Right cardiac atrium (tissue), 5 donors: Measurements from ENCODE around the gene ZNF213. TPM values are rescaled to one million over a fixed set of nuclear protein-coding genes. Genes with fewer than 3 reads are reported as not detected.
"Not testable (repeated sequence)": the region's sequence is repeated elsewhere in the genome, so short reads cannot be mapped to it uniquely, and the experiment has no call there.

Source experiments
- ATAC-seq, 2 donors: fragments of 200-7000 bp; cut with Tn5 transposase; one replicate each; pipeline versions ENCODE4 v1.8.0 to v1.9.1; 2020; ENCODE audit warnings: moderate library complexity in 2 of 2, mild to moderate bottlenecking in 1 of 2
- DNase-seq, 3 donors: peaks; one replicate each; pipeline ENCODE4 v3.0.0-alpha.2; 2020
- H3K27ac ChIP-seq: one replicate; pipeline ENCODE4 v1.5.1; 2013; ENCODE audit warnings: mild to moderate bottlenecking, low read length, control low read depth, moderate library complexity
- H3K27me3 ChIP-seq: one replicate; pipeline ENCODE4 v1.6.1; 2013; ENCODE audit not compliant: control insufficient read depth, insufficient read depth
- H3K4me1 ChIP-seq: one replicate; pipeline ENCODE4 v1.6.1; 2013; ENCODE audit warnings: low read length; ENCODE audit not compliant: control insufficient read depth, insufficient read depth
- H3K4me3 ChIP-seq: one replicate; pipeline ENCODE4 v1.5.1; 2013; ENCODE audit warnings: low read length, control low read depth
- H3K9me3 ChIP-seq: one replicate; pipeline ENCODE4 v1.6.1; 2013; ENCODE audit warnings: low read length; ENCODE audit not compliant: control insufficient read depth
- WGBS: extraction: QIAGEN DNeasy Blood & Tissue Kit; methylation state at CpG from one replicate; pipeline ENCODE4 v1.1.7; 2013; 5-methylcytosine and 5-hydroxymethylcytosine counted together
- intact Hi-C, 4 donors: fragments of 100-400 bp; cut with DNase I; formaldehyde crosslinking; loops; one replicate each; pipeline versions ENCODE4 v1.11.0 to v1.14.0; 2022 to 2023
- polyA plus RNA-seq: library from polyadenylated mRNA; stranded (reverse); fragments of 200-250 nt; gene quantifications from one replicate; pipeline ENCODE4 v1.2.3, GENCODE V29; 2013
- total RNA-seq, 4 donors: library from RNA; stranded (reverse); fragmentation: NEBNext Ultra II Directional; extraction: Animal tissue kit (Norgen Biotek cat#: 25700); gene quantifications; one replicate each; pipeline ENCODE4 v1.2.1, GENCODE V29; 2021
- donor health status: healthy with polysubstance abuse.
- donor health status: DM: no; HTN: yes; CAD: no.
- donor health status: DM: no; HTN: no; CAD: no.
- donor health status: DM: no; HTN: yes; CAD: no; lungs with severe emphysema.
- donor health status: DM: yes; HTN: yes; CAD: no.

ZNF213 gene
- total and polyA plus RNA-seq, 5 donors = 6.2 to 8.7 (median 7.2) TPM

DNA sequence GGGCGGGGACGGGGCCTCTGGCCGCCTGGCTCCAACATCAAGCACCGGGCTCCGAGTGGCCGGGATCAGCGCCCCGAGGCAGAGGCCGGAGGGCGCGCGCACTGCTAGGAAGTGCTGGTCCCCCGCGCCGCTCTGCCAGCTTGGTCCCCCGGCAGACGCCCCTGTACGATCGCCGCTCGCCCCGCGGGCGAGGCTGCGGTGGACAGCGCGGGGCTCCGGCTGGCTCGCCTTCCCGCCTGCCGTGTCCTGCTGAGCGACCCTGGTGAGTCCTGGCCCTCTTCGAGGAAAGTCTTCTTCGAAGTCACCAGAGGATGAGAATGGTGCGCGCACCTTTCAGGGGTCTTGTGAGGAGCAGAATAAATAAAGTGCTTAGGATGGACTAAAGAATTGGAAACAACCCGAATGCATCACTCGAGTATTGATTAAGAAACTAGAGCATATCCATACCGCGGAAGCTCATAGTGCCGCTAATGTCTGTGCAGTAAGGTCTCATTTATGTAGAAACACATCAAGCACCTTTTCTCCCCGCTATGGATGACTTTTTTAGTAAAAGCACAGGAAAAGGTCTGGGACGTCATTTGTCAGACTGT, 392 bp downstream of the ZNF213 start:
- DNase-seq (no peak), ATAC-seq (no peak)
- Histone ChIP-seq H3K27me3 (no peaks in the 10 kb centered on the region), H3K4me3 (peak overlapping the region; percentile 91), H3K4me1 (peaks cover 3% of the 10 kb centered on the region), H3K27ac (peak overlapping the region; percentile 75), H3K9me3 (no peaks in the 10 kb centered on the region)
- WGBS = under 1% methylated on average over 43 of the region's 43 CpGs
- intact Hi-C loops = no loop called here

DNA sequence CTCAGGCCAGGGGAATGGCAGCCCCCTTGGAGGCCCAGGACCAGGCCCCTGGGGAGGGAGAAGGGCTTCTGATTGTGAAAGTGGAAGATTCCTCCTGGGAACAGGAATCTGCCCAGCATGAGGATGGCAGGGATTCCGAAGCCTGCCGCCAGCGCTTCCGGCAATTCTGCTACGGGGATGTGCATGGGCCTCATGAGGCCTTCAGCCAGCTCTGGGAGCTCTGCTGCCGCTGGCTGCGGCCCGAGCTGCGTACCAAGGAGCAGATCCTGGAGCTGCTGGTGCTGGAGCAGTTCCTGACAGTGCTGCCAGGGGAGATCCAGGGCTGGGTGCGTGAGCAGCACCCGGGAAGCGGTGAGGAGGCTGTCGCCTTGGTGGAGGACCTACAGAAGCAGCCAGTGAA, 2.4 kb downstream of the ZNF213 start:
- DNase-seq (peak; percentile 10 to 58 (median 47)), ATAC-seq (no peak)
- Histone ChIP-seq H3K27me3 (no peaks in the 10 kb centered on the region), H3K27ac (no peak overlapping the region), H3K9me3 (no peaks in the 10 kb centered on the region), H3K4me3 (no peak overlapping the region), H3K4me1 (peaks cover 3% of the 10 kb centered on the region)
- intact Hi-C loops = no loop called here
- WGBS = 94% methylated on average over 13 of the region's 13 CpGs

DNA sequence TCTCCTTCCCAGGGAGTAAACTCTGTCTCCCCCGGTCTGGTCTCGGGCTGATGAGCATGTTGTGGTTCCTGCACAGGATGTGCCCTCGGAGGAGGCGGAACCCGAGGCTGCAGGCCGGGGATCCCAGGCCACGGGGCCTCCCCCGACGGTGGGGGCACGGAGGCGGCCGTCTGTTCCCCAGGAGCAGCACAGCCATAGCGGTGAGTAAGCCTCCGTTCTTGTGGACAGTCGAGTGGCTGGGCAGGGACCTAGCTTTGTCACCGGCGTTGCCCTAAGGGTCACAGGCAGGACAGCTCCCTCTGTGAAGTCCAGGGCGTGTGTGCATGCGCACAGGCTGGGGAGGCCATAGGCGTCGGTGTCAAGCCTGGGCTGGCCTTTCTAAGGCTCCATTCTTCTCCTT, 3.5 kb downstream of the ZNF213 start:
- H3K4me1 ChIP-seq = peaks cover 3% of the 10 kb centered on the region
- no peaks in the 10 kb centered on the region for H3K27me3 ChIP-seq
- DNase-seq (peak in 2 of 3 donors; percentile 10 to 49), ATAC-seq (no peak)
- H3K4me3 ChIP-seq = no peak overlapping the region
- H3K9me3 ChIP-seq = no peaks in the 10 kb centered on the region
- WGBS = 83% methylated on average over 21 of the region's 21 CpGs
- intact Hi-C loops = no loop called here
- no peak overlapping the region for H3K27ac ChIP-seq

DNA sequence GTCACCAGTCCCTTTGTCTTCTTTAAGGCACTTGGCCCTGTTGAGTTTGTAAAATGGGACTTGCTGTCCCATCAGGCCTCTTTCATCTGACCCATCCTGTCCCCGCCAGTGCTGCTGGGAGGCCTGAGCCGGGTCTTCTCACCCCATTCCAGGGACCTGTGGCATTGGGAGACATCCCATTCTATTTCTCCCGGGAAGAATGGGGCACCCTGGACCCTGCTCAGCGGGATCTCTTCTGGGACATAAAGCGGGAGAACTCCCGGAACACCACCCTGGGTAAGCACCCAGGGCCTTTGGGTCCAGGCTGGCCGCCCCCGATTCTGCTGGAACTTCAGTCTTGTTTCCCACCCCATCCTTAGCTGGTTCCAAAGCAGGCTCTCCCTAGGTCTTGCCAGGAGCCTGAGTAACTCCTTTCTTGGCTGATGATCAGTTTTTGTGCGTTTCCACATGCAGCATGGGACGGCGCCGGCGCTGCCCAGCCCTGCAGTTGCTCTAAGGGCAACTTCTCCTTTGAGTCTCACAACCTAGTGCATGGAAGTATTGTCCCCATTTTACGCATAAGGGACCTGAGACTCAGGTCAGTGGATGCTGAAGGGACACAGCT, 4.1 kb downstream of the ZNF213 start:
- DNase-seq = no peak
- H3K27me3 ChIP-seq = no peaks in the 10 kb centered on the region
- H3K9me3 ChIP-seq = no peaks in the 10 kb centered on the region
- ATAC-seq = no peak
- H3K4me1 ChIP-seq = peaks cover 5% of the 10 kb centered on the region
- no peak overlapping the region for H3K27ac ChIP-seq
- intact Hi-C loops = no loop called here
- WGBS = 87% methylated on average over 14 of the region's 14 CpGs
- no peak overlapping the region for H3K4me3 ChIP-seq

DNA sequence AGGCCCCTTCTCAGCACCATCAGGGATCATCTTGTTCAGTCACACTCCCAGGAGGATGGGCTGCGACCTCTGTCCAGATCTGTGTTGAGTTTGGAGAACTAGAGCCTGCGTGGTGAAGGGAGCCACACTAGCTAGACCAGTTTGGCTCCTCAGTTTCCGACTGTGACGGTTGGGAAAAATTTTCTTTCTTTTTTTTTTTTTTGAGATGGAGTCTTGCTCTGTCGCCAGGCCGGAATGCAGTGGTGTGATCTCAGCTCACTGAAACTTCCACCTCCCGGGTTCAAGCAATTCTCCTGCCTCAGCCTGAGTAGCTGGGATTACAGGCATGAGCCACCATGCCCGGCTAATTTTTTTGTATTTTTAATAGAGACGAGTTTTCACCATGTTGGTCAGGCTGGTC, 4.7 kb downstream of the ZNF213 start:
- H3K4me3 ChIP-seq, H3K27ac ChIP-seq, ATAC-seq, H3K27me3 ChIP-seq, H3K9me3 ChIP-seq, H3K4me1 ChIP-seq, DNase-seq, intact Hi-C loops: not testable (repeated sequence)
- 91% methylated on average over 9 of the region's 9 CpGs for WGBS

DNA sequence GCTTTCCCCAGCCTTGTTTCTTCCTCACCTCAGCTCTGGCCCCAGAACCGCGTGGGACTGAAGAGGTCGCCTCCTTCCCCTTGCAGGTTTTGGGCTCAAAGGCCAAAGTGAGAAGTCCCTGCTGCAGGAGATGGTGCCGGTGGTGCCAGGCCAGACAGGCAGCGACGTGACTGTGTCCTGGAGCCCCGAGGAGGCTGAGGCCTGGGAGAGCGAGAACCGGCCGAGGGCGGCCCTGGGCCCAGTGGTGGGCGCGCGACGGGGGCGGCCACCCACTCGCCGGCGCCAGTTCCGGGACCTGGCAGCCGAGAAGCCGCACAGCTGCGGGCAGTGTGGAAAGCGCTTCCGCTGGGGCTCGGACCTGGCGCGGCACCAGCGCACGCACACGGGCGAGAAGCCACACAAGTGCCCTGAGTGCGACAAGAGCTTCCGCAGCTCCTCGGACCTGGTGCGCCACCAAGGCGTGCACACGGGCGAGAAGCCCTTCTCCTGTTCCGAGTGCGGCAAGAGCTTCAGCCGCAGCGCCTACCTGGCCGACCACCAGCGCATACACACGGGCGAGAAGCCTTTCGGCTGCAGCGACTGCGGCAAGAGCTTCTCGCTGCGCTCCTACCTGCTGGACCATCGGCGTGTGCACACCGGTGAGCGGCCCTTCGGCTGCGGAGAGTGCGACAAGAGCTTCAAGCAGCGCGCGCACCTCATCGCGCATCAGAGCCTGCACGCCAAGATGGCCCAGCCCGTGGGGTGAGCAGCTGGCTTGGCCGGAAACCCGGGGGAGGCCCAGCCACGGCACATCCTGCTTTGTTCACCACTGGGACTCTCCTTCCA, 6.0 kb downstream of the ZNF213 start:
- intact Hi-C loops = no loop called here
- H3K4me3 ChIP-seq = no peak overlapping the region
- H3K4me1 ChIP-seq = peaks cover 4% of the 10 kb centered on the region
- ATAC-seq (no peak), DNase-seq (peak in 2 of 3 donors; percentile 10 to 35)
- WGBS = 94% methylated on average over 69 of the region's 69 CpGs
- H3K27ac ChIP-seq = no peak overlapping the region
- no peaks in the 10 kb centered on the region for H3K9me3 ChIP-seq
- no peaks in the 10 kb centered on the region for H3K27me3 ChIP-seq

DNA sequence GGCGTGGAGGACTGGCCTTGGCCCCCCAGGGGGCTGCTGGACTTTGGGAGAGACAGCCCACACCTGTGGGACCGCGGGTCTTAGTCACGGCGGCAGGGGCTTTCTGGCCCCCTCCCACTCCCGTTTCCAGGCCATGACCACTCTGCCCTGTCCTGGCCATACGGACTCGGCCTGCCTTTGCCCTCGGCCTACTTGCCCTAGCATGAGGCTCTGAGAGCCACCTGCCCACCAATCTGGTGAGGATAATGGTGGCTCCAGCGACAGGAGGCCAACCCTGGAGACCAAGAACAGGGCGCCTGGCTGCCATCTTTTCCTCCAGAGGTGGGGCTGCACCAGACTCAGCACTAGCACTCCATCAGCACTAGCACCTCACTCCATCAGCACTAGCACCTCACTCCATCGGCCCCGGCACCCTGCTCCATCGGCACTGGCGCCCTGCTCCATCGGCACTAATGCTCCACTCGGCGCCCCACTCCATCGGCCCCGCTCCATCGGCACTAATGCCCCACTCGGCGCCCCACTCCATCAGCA, 7.0 kb downstream of the ZNF213 start:
- H3K27ac ChIP-seq = no peak overlapping the region

DNA sequence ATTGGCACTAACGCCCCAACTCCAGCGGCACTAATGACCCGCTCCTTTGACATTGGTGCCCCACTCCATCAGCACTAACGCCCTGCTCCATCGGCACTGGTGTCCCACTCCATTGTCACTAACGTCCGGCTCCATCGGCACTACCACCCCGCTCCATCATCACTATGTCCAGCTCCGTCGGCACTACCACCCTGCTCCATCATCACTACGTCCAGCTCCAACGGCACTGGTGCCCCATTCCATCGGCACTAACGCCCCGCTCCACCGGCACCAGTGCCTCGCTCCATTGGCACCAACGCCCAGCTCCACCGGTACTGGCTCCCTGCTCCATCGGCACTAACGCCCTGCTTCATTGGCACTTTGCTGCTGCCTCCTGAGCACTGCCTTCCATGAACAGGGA, 7.5 kb downstream of the ZNF213 start:
- Histone ChIP-seq H3K4me3 (no peak overlapping the region), H3K4me1 (peaks cover 2% of the 10 kb centered on the region), H3K27ac (no peak overlapping the region), H3K9me3 (no peaks in the 10 kb centered on the region), H3K27me3 (no peaks in the 10 kb centered on the region)
- DNase-seq (peak in 2 of 3 donors; percentile 9 to 43), ATAC-seq (no peak)
- WGBS = 94% methylated on average over 22 of the region's 22 CpGs
- intact Hi-C loops = no loop called here

More for the DNA sequence above, 7.0 kb downstream of the ZNF213 start:
- no peak overlapping the region for H3K4me3 ChIP-seq
- DNase-seq (peak in 1 of 3 donors; percentile 52), ATAC-seq (no peak)
- H3K4me1 ChIP-seq = peaks cover 2% of the 10 kb centered on the region
- intact Hi-C loops = no loop called here
- H3K27me3 ChIP-seq = no peaks in the 10 kb centered on the region
- WGBS = 94% methylated on average over 23 of the region's 23 CpGs
- H3K9me3 ChIP-seq = no peaks in the 10 kb centered on the region

DNA sequence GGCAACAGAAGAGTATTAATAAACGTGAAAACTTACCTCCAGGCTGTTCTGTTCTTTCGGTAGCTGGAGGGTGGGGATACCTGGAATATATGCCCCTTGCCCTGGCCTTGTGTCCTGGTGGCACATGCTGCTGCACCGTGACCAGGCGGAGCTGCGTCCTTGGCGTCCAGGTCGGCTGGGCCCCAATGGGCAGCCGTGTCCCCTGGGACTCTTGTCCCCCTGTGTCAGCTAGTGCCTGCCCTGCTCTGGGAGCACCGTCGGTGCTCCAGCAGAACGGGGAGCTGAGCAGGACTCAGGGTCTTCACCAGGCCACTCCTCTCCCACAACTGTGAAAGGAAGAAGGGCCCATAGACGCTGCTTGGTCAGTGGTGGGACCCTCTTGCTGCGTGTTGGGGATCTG, 7.9 kb downstream of the ZNF213 start:
- no peaks in the 10 kb centered on the region for H3K27me3 ChIP-seq
- intact Hi-C loops = no loop called here
- peak overlapping the region; percentile 86 for H3K27ac ChIP-seq
- H3K9me3 ChIP-seq = no peaks in the 10 kb centered on the region
- no peak for ATAC-seq
- DNase-seq = peak in 2 of 3 donors; percentile 11 to 55
- WGBS = 87% methylated on average over 13 of the region's 13 CpGs
- H3K4me3 ChIP-seq = no peak overlapping the region
- H3K4me1 ChIP-seq = peaks cover 2% of the 10 kb centered on the region

DNA sequence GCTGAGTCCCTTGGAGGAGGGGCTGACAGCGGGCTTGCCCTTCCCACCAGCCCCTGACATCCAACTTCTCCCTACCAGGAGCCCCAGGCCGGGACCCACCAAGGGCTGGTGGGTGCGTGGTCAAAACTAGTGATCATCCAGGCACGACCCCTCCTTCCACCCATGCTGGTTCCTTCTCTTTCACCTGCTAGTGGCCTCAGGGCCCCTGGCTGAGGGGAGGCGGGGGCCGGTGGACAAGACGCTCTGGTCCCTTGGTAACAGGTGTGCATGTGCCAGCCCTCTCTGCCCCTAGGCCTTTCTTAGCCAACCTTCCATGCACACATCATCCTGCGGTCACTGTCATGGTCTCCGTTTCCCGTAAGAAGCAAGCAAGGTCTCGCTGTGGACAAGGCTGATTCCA, 8.4 kb downstream of the ZNF213 start:
- Histone ChIP-seq H3K9me3 (no peaks in the 10 kb centered on the region), H3K27ac (peak overlapping the region; percentile 86), H3K27me3 (no peaks in the 10 kb centered on the region), H3K4me1 (peaks cover 2% of the 10 kb centered on the region), H3K4me3 (no peak overlapping the region)
- intact Hi-C loops = no loop called here
- WGBS = 89% methylated on average over 11 of the region's 11 CpGs
- DNase-seq = peak in 2 of 3 donors; percentile 7 to 60
- no peak for ATAC-seq
